Loucy (cell line): ENCODE results near the gene CAV2.

Source experiments
- CTCF ChIP-seq: fragments of 200-600 bp; sonication (generic); conservative IDR thresholded peaks from 2 replicates; pipeline ENCODE4 v1.5.1; 2014; ENCODE audit warnings: mild to moderate bottlenecking, antibody characterized with exemption, low read length
- EZH2phosphoT487 ChIP-seq: fragments of 200-600 bp; IDR thresholded peaks from 2 replicates; pipeline ENCODE4 v1.6.1; 2018; ENCODE audit warnings: antibody characterized with exemption, mild to moderate bottlenecking, moderate library complexity, borderline replicate concordance

DNA sequence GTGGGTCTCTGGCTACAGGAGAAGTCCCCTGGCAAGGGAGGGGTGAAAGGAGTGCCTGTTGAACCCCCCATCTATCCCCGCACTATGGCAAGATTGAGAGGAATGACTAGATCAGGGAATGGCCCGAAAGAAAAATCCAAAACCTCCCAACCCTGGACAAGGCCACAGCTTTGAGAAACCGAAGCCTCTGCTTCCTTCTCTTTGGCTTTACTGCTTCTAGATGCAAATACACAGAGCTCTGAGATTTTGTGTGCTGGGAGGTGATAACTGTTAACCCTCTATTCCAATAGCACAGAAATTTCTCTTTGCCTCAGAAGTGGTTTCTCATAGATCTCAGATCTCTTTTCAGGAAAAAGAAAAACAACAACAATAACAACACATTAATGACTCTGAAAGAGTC is 40.3 kb downstream of the CAV2 start:
- no peak for TF ChIP-seq CTCF
- TF ChIP-seq EZH2phosphoT487, result no peak
